ENCODE measurements around the gene ST6GALNAC2.
"Not testable (repeated sequence)": the region's sequence is repeated elsewhere in the genome, so short reads cannot be mapped to it uniquely, and the experiment has no call there.

Gene ST6GALNAC2

GRCh38 chr17:76585649-76586593, at the start of gene ST6GALNAC2:
TSS of gene ST6GALNAC2 (minus strand) at chr17:76585860. CDS start at chr17:76585808, 52 bp downstream.
- DNase-seq: peak in 1 of 2 experiments; percentile 22

GRCh38 chr17:76635039-76635438, 49.4 kb upstream of the ST6GALNAC2 start:
- DNase-seq: no peak

- no peak for DNase-seq
Measured at GRCh38 chr17:76633628-76634328, 48.1 kb upstream of the ST6GALNAC2 start.

- no peak for DNase-seq
Measured at GRCh38 chr17:76631821-76632565, 46.3 kb upstream of the ST6GALNAC2 start.

- no peak for DNase-seq
Measured at GRCh38 chr17:76630151-76630550, 44.5 kb upstream of the ST6GALNAC2 start.

- DNase-seq: no peak
Measured at GRCh38 chr17:76627510-76627909, 41.9 kb upstream of the ST6GALNAC2 start.

GRCh38 chr17:76626442-76626841, 40.8 kb upstream of the ST6GALNAC2 start:
- DNase-seq: no peak

- DNase-seq: no peak
Measured at GRCh38 chr17:76625496-76625895, 39.8 kb upstream of the ST6GALNAC2 start.

GRCh38 chr17:76623271-76624146, 37.8 kb upstream of the ST6GALNAC2 start:
- DNase-seq: peak; percentile 65 to 77

- DNase-seq: no peak
Measured at GRCh38 chr17:76617838-76618237, 32.2 kb upstream of the ST6GALNAC2 start.

- DNase-seq: no peak
Measured at GRCh38 chr17:76614912-76615617, 29.4 kb upstream of the ST6GALNAC2 start.

GRCh38 chr17:76614064-76614759, 28.6 kb upstream of the ST6GALNAC2 start:
- not testable (repeated sequence) for DNase-seq

GRCh38 chr17:76612977-76613851, 27.6 kb upstream of the ST6GALNAC2 start:
- no peak for DNase-seq

- no peak for DNase-seq
Measured at GRCh38 chr17:76612465-76612864, 26.8 kb upstream of the ST6GALNAC2 start.

- DNase-seq: no peak
Measured at GRCh38 chr17:76611758-76612157, 26.1 kb upstream of the ST6GALNAC2 start.

GRCh38 chr17:76611080-76611749, 25.6 kb upstream of the ST6GALNAC2 start:
- not testable (repeated sequence) for DNase-seq

- not testable (repeated sequence) for DNase-seq
Measured at GRCh38 chr17:76606685-76607084, 21.0 kb upstream of the ST6GALNAC2 start.

- DNase-seq: no peak
Measured at GRCh38 chr17:76601065-76601464, 15.4 kb upstream of the ST6GALNAC2 start.
